ENCODE results near the gene PDS5A. TPM values are rescaled to one million over a fixed set of nuclear protein-coding genes. Genes with fewer than 3 reads are reported as not detected.

Gene PDS5A
- total and polyA plus RNA-seq, 2 of the 13 experiments (the other 11 are each of a cell fraction or from before 2014, with no cell fraction given) = 31.8 to 57.0 TPM

DNA sequence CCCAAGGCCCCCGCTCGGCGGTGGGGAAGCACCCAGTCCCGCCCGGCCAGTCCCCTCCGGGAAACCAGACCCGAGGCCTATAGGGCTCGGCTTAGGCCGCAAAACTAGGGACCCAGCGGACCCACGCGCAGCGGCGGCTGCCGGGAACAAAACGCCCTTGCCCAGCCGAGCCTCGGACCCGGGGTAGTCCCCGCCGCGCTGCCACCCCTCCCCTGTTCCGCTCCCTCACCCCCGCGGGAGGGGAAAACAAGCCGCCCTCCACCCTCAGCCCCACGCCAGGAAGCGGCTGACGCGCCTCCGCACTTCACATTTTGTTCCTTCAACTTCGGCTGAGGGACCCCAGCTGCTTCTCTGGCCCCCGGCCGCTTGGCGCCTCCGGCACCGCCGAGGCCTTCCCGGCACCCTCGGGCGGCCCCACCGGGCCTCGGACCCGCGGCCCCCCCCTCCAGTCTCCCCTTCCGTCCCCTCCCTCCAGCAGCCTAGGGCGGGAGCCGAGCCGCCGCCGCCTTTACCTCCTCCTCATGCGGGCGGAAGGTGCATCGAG, 694 bp downstream of the PDS5A start (continued):
- TF ChIP-seq, protein P1, sequence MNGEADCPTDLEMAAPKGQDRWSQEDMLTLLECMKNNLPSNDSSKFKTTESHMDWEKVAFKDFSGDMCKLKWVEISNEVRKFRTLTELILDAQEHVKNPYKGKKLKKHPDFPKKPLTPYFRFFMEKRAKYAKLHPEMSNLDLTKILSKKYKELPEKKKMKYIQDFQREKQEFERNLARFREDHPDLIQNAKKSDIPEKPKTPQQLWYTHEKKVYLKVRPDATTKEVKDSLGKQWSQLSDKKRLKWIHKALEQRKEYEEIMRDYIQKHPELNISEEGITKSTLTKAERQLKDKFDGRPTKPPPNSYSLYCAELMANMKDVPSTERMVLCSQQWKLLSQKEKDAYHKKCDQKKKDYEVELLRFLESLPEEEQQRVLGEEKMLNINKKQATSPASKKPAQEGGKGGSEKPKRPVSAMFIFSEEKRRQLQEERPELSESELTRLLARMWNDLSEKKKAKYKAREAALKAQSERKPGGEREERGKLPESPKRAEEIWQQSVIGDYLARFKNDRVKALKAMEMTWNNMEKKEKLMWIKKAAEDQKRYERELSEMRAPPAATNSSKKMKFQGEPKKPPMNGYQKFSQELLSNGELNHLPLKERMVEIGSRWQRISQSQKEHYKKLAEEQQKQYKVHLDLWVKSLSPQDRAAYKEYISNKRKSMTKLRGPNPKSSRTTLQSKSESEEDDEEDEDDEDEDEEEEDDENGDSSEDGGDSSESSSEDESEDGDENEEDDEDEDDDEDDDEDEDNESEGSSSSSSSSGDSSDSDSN (CRISPR knock-in tag; IDR thresholded peaks at IDR 0.05) = peak; percentile 72; the same call in 1 of the 2 replicates
- TF ChIP-seq ZNF225 (CRISPR knock-in tag; IDR thresholded peaks at IDR 0.05) = peak; percentile 26; the same call in 1 of the 2 replicates
- TF ChIP-seq ZNF772 (CRISPR knock-in tag; IDR thresholded peaks at IDR 0.05) = 0 out of 2 replicates have a peak, but pooled peaks have one; percentile 33
- TF ChIP-seq, protein P2, sequence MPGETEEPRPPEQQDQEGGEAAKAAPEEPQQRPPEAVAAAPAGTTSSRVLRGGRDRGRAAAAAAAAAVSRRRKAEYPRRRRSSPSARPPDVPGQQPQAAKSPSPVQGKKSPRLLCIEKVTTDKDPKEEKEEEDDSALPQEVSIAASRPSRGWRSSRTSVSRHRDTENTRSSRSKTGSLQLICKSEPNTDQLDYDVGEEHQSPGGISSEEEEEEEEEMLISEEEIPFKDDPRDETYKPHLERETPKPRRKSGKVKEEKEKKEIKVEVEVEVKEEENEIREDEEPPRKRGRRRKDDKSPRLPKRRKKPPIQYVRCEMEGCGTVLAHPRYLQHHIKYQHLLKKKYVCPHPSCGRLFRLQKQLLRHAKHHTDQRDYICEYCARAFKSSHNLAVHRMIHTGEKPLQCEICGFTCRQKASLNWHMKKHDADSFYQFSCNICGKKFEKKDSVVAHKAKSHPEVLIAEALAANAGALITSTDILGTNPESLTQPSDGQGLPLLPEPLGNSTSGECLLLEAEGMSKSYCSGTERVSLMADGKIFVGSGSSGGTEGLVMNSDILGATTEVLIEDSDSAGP (CRISPR knock-in tag; IDR thresholded peaks at IDR 0.05; ENCODE audit: borderline replicate concordance) = peak; percentile 49; the same call in 1 of the 2 replicates
- TF ChIP-seq ZNF296 (CRISPR knock-in tag; conservative IDR thresholded peaks at IDR 0.05) = no peak
- TF ChIP-seq ZNF850 (CRISPR knock-in tag; conservative IDR thresholded peaks at IDR 0.05) = no peak
- TF ChIP-seq KDM2A (CRISPR knock-in tag; IDR thresholded peaks at IDR 0.05; ENCODE audit: borderline replicate concordance, low read depth) = peak; percentile 23; the same call in 1 of the 2 replicates
- TF ChIP-seq SMARCC2 (IDR thresholded peaks at IDR 0.05) = no peak
- TF ChIP-seq ZNF282 (IDR thresholded peaks at IDR 0.05; ENCODE audit: partially characterized antibody) = no peak
- TF ChIP-seq ZNF777 (CRISPR knock-in tag; IDR thresholded peaks at IDR 0.05) = peak; percentile 22; the same call in 1 of the 2 replicates
- 0 out of 2 replicates have a peak, but pooled peaks have one; percentile 7 for TF ChIP-seq ZNF333 (CRISPR knock-in tag; IDR thresholded peaks at IDR 0.05; ENCODE audit: borderline replicate concordance)
- TF ChIP-seq, protein P3, sequence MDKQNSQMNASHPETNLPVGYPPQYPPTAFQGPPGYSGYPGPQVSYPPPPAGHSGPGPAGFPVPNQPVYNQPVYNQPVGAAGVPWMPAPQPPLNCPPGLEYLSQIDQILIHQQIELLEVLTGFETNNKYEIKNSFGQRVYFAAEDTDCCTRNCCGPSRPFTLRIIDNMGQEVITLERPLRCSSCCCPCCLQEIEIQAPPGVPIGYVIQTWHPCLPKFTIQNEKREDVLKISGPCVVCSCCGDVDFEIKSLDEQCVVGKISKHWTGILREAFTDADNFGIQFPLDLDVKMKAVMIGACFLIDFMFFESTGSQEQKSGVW (CRISPR knock-in tag; IDR thresholded peaks at IDR 0.05; ENCODE audit: borderline replicate concordance) = no peak; the same call in 1 of the 2 replicates
- TF ChIP-seq ARNT2 (CRISPR knock-in tag; IDR thresholded peaks at IDR 0.05; ENCODE audit: low read depth) = no peak
- TF ChIP-seq KDM6A (CRISPR knock-in tag; IDR thresholded peaks at IDR 0.05; ENCODE audit: low read depth) = no peak
- TF ChIP-seq ZNF317 (CRISPR knock-in tag; IDR thresholded peaks at IDR 0.05) = 0 out of 2 replicates have a peak, but pooled peaks have one; percentile 35
- no peak for TF ChIP-seq TRIM24 (CRISPR knock-in tag; IDR thresholded peaks at IDR 0.05)
- TF ChIP-seq ZFP82 (CRISPR knock-in tag; IDR thresholded peaks at IDR 0.05; ENCODE audit: borderline replicate concordance) = no peak

Measured in HepG2 (cell line).